Natural killer cell (primary cell): ENCODE results near the gene IL6R. TPM values are rescaled to one million over a fixed set of nuclear protein-coding genes. Genes with fewer than 3 reads are reported as not detected.

Source experiments
- ATAC-seq, 3 donors: fragments of 150-1000 bp in 2 of 3; fragments of 200-7000 bp in 1 of 3; cut with Tn5 transposase; 1 replicate in 1 of 3; 2 replicates in 2 of 3; pipeline ENCODE4 v1.10.0; 2021; ENCODE audit warnings: mild to moderate bottlenecking in 2 of 3, moderate library complexity in 2 of 3
- DNase-seq, 2 donors: peaks; one replicate each; pipeline versions ENCODE4 v3.0.0 to v3.0.0-alpha.2; 2013 to 2021; ENCODE audit warnings: mixed read lengths in 1 of 2
- H3K27ac ChIP-seq: one replicate; pipeline ENCODE4 v1.5.1; 2013; ENCODE audit warnings: mild to moderate bottlenecking, low read length
- H3K27me3 ChIP-seq: one replicate; pipeline ENCODE4 v1.6.1; 2013; ENCODE audit warnings: low read length; ENCODE audit not compliant: control insufficient read depth, insufficient read depth
- H3K36me3 ChIP-seq: one replicate; pipeline ENCODE4 v1.6.1; 2013; ENCODE audit warnings: low read length; ENCODE audit not compliant: control insufficient read depth, insufficient read depth
- H3K4me1 ChIP-seq: one replicate; pipeline ENCODE4 v1.6.1; 2013; ENCODE audit warnings: low read length; ENCODE audit not compliant: control insufficient read depth, insufficient read depth
- H3K4me3 ChIP-seq: one replicate; pipeline ENCODE4 v1.5.1; 2013; ENCODE audit warnings: low read length
- H3K9me3 ChIP-seq: one replicate; pipeline ENCODE4 v1.6.1; 2013; ENCODE audit warnings: low read length; ENCODE audit not compliant: control insufficient read depth, insufficient read depth
- H3K27ac Mint-ChIP-seq, 2 donors: one replicate each; pipeline ENCODE4 v1.8.0; 2022; ENCODE audit warnings: mild to moderate bottlenecking in 2 of 2, mixed read lengths in 2 of 2, moderate library complexity in 1 of 2
- H3K27me3 Mint-ChIP-seq, 2 donors: one replicate each; pipeline ENCODE4 v1.8.0; 2022; ENCODE audit warnings: low read depth in 2 of 2, mixed read lengths in 2 of 2
- H3K36me3 Mint-ChIP-seq: one replicate; pipeline ENCODE4 v1.8.0; 2022; ENCODE audit warnings: mixed read lengths
- H3K4me1 Mint-ChIP-seq, 2 donors: one replicate each; pipeline ENCODE4 v1.8.0; 2022; ENCODE audit warnings: mixed read lengths in 2 of 2
- H3K4me3 Mint-ChIP-seq: one replicate; pipeline ENCODE4 v1.8.0; 2022; ENCODE audit warnings: mild to moderate bottlenecking, moderate library complexity, mixed read lengths
- H3K9me3 Mint-ChIP-seq, 2 donors: one replicate each; pipeline ENCODE4 v1.8.0; 2022; ENCODE audit warnings: mixed read lengths in 2 of 2
- CTCF ChIP-seq: fragments of 200-600 bp; IDR thresholded peaks from one replicate; pipeline ENCODE4 v1.8.0; 2022; ENCODE audit warnings: antibody characterized with exemption
- WGBS: methylation state at CpG from one replicate; pipeline ENCODE4 v1.1.7; 2013; ENCODE audit warnings: missing lambda C conversion rate; ENCODE audit not compliant: insufficient coverage; 5-methylcytosine and 5-hydroxymethylcytosine counted together
- intact Hi-C: fragments of 100-400 bp; cut with micrococcal nuclease; formaldehyde crosslinking; loops from one replicate; pipeline ENCODE4 v1.14.2; 2022
- total RNA-seq, 4 donors: library from RNA; stranded (reverse); fragments of 120-200 nt in 1 of 4; gene quantifications; one replicate each; pipeline versions ENCODE4 v1.2.3 to v1.2.4, GENCODE V29; 2013 to 2022

IL6R gene
- total RNA-seq, 3 donors from 2014 or later (not counting 1 experiment from before 2014, with no cell fraction given), result 2.0 to 10.6 (median 3.8) TPM

- H3K27me3 ChIP-seq, result no peaks in the 10 kb centered on the region
- Mint-ChIP-seq H3K4me1 (peaks cover 4 to 13% of the 10 kb centered on the region in 2 donors), H3K9me3 (no peaks in the 10 kb centered on the region), H3K36me3 (no peaks in the 10 kb centered on the region), H3K4me3 (no peak overlapping the region), H3K27me3 (peaks cover 8 to 13% of the 10 kb centered on the region in 2 donors), H3K27ac (no peak overlapping the region)
- peaks cover 30% of the 10 kb centered on the region for H3K4me1 ChIP-seq
- H3K4me3 ChIP-seq, result no peak overlapping the region
- ATAC-seq (no peak), DNase-seq (no peak)
- no peaks in the 10 kb centered on the region for H3K9me3 ChIP-seq
- H3K36me3 ChIP-seq, result no peaks in the 10 kb centered on the region
- intact Hi-C loops, result no loop called here
- H3K27ac ChIP-seq, result no peak overlapping the region
- WGBS, result 89% methylated on average over 9 of the region's 9 CpGs
- TF ChIP-seq CTCF, result no peak
Measured at GRCh38 chr1:154422521-154422920, 17.4 kb downstream of the IL6R start.

- H3K9me3 Mint-ChIP-seq, result no peaks in the 10 kb centered on the region
- no peak for TF ChIP-seq CTCF
- H3K27me3 ChIP-seq, result no peaks in the 10 kb centered on the region
- H3K36me3 Mint-ChIP-seq, result no peaks in the 10 kb centered on the region
- H3K4me3 Mint-ChIP-seq, result no peak overlapping the region
- no peak overlapping the region for H3K27ac ChIP-seq
- ATAC-seq (no peak), DNase-seq (no peak)
- H3K27ac Mint-ChIP-seq, result no peak overlapping the region
- no peak overlapping the region for H3K4me3 ChIP-seq
- H3K36me3 ChIP-seq, result no peaks in the 10 kb centered on the region
- intact Hi-C loops, result no loop called here
- H3K27me3 Mint-ChIP-seq, result peaks cover 8 to 9% of the 10 kb centered on the region in 2 donors
- peaks cover 27% of the 10 kb centered on the region for H3K4me1 ChIP-seq
- no peaks in the 10 kb centered on the region for H3K9me3 ChIP-seq
- H3K4me1 Mint-ChIP-seq, result peaks cover 4 to 13% of the 10 kb centered on the region in 2 donors
- WGBS, result 81% methylated on average over 5 of the region's 5 CpGs
Measured at GRCh38 chr1:154423304-154423987, 18.3 kb downstream of the IL6R start.

GRCh38 chr1:154423988-154424326, 18.8 kb downstream of the IL6R start:
- Histone ChIP-seq H3K9me3 (no peaks in the 10 kb centered on the region), H3K27me3 (no peaks in the 10 kb centered on the region), H3K36me3 (no peaks in the 10 kb centered on the region), H3K4me1 (peaks cover 22% of the 10 kb centered on the region), H3K4me3 (no peak overlapping the region), H3K27ac (no peak overlapping the region)
- Mint-ChIP-seq H3K27me3 (peaks cover 6 to 8% of the 10 kb centered on the region in 2 donors), H3K4me1 (peaks cover 4 to 13% of the 10 kb centered on the region in 2 donors), H3K9me3 (no peaks in the 10 kb centered on the region), H3K36me3 (no peaks in the 10 kb centered on the region), H3K4me3 (no peak overlapping the region), H3K27ac (no peak overlapping the region)
- intact Hi-C loops, result no loop called here
- TF ChIP-seq CTCF, result no peak
- ATAC-seq, result no peak
- WGBS, result 87% methylated on average over 7 of the region's 7 CpGs
- no peak for DNase-seq

GRCh38 chr1:154425172-154425571, 20.0 kb downstream of the IL6R start:
- peaks cover 10% of the 10 kb centered on the region for H3K4me1 ChIP-seq
- Mint-ChIP-seq H3K9me3 (no peaks in the 10 kb centered on the region), H3K4me3 (no peak overlapping the region), H3K27me3 (peaks cover 6 to 8% of the 10 kb centered on the region in 2 donors), H3K27ac (no peak overlapping the region), H3K36me3 (no peaks in the 10 kb centered on the region), H3K4me1 (peaks cover 0 to 2% of the 10 kb centered on the region in 2 donors)
- H3K27ac ChIP-seq, result no peak overlapping the region
- TF ChIP-seq CTCF, result no peak
- H3K4me3 ChIP-seq, result no peak overlapping the region
- intact Hi-C loops, result no loop called here
- H3K9me3 ChIP-seq, result no peaks in the 10 kb centered on the region
- ATAC-seq (no peak), DNase-seq (no peak)
- no peaks in the 10 kb centered on the region for H3K27me3 ChIP-seq
- no peaks in the 10 kb centered on the region for H3K36me3 ChIP-seq
- 88% methylated on average over 6 of the region's 6 CpGs for WGBS
